ENCODE measurements around the gene PRPF19. TPM values are rescaled to one million over a fixed set of nuclear protein-coding genes. Genes with fewer than 3 reads are reported as not detected.
A peak's percentile ranks its signal among the peaks of the same experiment; 100 is the strongest.
"Not testable (repeated sequence)": the region's sequence is repeated elsewhere in the genome, so short reads cannot be mapped to it uniquely, and the experiment has no call there.

Gene PRPF19
- total RNA-seq, 1 donor from 2014 or later, result 96.3 TPM

GRCh38 chr11:60913793-60914632 is 7.6 kb upstream of the PRPF19 start, which contains the start of gene TMEM109:
Gene TMEM109 (plus strand): TSS chr11:60914158. CDS start chr11:60919694, 5,536 bp downstream.
- no peaks in the 10 kb centered on the region for H3K36me3 Mint-ChIP-seq
- peaks cover 28% of the 10 kb centered on the region for H3K4me1 Mint-ChIP-seq
- H3K4me3 Mint-ChIP-seq, result peak within 1 kb of the TSS; percentile 91
- no peak for TF ChIP-seq CTCF (IDR thresholded peaks at IDR 0.05; ENCODE audit: unreplicated experiment)
- peak; percentile 81 to 87 for DNase-seq (ENCODE audit: low spot score in 2 of 2, unreplicated experiment in 2 of 2)
- no peaks in the 10 kb centered on the region for H3K9me3 Mint-ChIP-seq
- peaks cover 22% of the 10 kb centered on the region for H3K27me3 Mint-ChIP-seq (ENCODE audit: low read depth)
- peak within 1 kb of the TSS; percentile 97 for H3K27ac Mint-ChIP-seq

- DNase-seq (ENCODE audit: low spot score in 2 of 2, unreplicated experiment in 2 of 2), result no peak
- TF ChIP-seq CTCF (IDR thresholded peaks at IDR 0.05; ENCODE audit: unreplicated experiment), result no peak
- Mint-ChIP-seq H3K4me3 (peak overlapping the region; percentile 91), H3K36me3 (no peaks in the 10 kb centered on the region), H3K27me3 (ENCODE audit: low read depth) (peaks cover 32% of the 10 kb centered on the region), H3K27ac (peak overlapping the region; percentile 97), H3K4me1 (peaks cover 26% of the 10 kb centered on the region), H3K9me3 (no peaks in the 10 kb centered on the region)
These were observed 6.6 kb upstream of the PRPF19 start for GRCh38 chr11:60912851-60913528.

GRCh38 chr11:60912223-60912850 is 6.0 kb upstream of the PRPF19 start:
- DNase-seq (ENCODE audit: low spot score in 2 of 2, unreplicated experiment in 2 of 2), result no peak
- H3K27ac Mint-ChIP-seq, result peak overlapping the region; percentile 14
- H3K27me3 Mint-ChIP-seq (ENCODE audit: low read depth), result peaks cover 35% of the 10 kb centered on the region
- no peak overlapping the region for H3K4me3 Mint-ChIP-seq
- no peak for TF ChIP-seq CTCF (IDR thresholded peaks at IDR 0.05; ENCODE audit: unreplicated experiment)
- no peaks in the 10 kb centered on the region for H3K9me3 Mint-ChIP-seq
- H3K36me3 Mint-ChIP-seq, result no peaks in the 10 kb centered on the region
- H3K4me1 Mint-ChIP-seq, result peaks cover 26% of the 10 kb centered on the region

GRCh38 chr11:60910711-60911380 is 4.5 kb upstream of the PRPF19 start:
- H3K4me3 Mint-ChIP-seq, result no peak overlapping the region
- H3K27me3 Mint-ChIP-seq (ENCODE audit: low read depth), result peaks cover 35% of the 10 kb centered on the region
- no peak for TF ChIP-seq CTCF (IDR thresholded peaks at IDR 0.05; ENCODE audit: unreplicated experiment)
- peaks cover 28% of the 10 kb centered on the region for H3K4me1 Mint-ChIP-seq
- no peak for DNase-seq (ENCODE audit: low spot score in 2 of 2, unreplicated experiment in 2 of 2)
- no peaks in the 10 kb centered on the region for H3K36me3 Mint-ChIP-seq
- no peaks in the 10 kb centered on the region for H3K9me3 Mint-ChIP-seq
- no peak overlapping the region for H3K27ac Mint-ChIP-seq

GRCh38 chr11:60910281-60910687 is 3.9 kb upstream of the PRPF19 start:
- DNase-seq (ENCODE audit: low spot score in 2 of 2, unreplicated experiment in 2 of 2), result no peak
- Mint-ChIP-seq H3K27me3 (ENCODE audit: low read depth) (peaks cover 35% of the 10 kb centered on the region), H3K27ac (no peak overlapping the region), H3K9me3 (no peaks in the 10 kb centered on the region), H3K4me1 (peaks cover 29% of the 10 kb centered on the region), H3K36me3 (no peaks in the 10 kb centered on the region), H3K4me3 (no peak overlapping the region)
- no peak for TF ChIP-seq CTCF (IDR thresholded peaks at IDR 0.05; ENCODE audit: unreplicated experiment)

GRCh38 chr11:60909680-60910280 is 3.4 kb upstream of the PRPF19 start:
- H3K4me1 Mint-ChIP-seq, result peaks cover 29% of the 10 kb centered on the region
- H3K4me3 Mint-ChIP-seq; H3K27ac Mint-ChIP-seq; DNase-seq (ENCODE audit: low spot score in 2 of 2, unreplicated experiment in 2 of 2); H3K36me3 Mint-ChIP-seq; H3K9me3 Mint-ChIP-seq: not testable (repeated sequence)
- peaks cover 35% of the 10 kb centered on the region for H3K27me3 Mint-ChIP-seq (ENCODE audit: low read depth)

Measured in mesothelial cell of epicardium (in vitro differentiated cells).